Measurements from ENCODE around the gene CALHM2.
A peak's percentile ranks its signal among the peaks of the same experiment; 100 is the strongest.

The CALHM2 gene

DNA sequence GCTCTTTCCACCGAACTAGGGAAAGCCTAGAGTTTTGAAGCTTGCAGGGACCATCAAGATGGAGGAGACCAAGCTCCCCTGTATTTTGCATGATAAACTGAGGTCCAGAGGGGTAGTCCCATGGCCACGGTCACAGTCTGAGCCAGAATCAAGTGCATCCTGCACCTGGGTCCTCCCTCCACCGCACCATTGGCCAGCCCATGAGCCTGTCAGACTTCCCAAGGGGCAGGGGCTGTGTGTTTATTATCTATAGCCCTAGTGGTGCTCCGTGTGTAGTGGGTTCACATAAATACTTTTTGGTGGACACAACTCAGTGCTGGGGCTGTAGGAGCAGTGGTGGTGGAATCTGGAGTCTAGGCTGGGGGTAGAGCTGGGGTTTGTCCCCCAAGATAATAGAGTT lies 23.3 kb upstream of the CALHM2 start:
- DNase-seq (ENCODE audit: low spot score) = no peak

DNA sequence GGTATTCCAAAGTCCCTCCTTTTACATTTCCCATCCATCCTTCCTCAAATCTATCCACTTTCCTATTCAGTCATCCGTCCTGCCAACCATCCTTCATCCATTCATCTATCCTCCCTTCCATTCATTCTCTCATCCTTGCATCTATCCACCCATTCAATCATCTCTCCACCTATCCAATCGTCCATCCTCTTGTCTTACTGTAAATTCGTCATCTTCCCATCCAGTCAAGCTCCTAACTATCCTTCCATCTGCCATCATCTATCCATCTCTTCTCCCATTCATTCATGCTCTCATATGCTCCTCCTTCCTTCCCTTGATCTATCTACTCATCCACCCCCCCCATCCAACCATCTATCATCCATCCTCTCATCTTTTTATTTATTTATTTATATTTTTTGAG lies 21.9 kb upstream of the CALHM2 start:
- DNase-seq (ENCODE audit: low spot score) = no peak

DNA sequence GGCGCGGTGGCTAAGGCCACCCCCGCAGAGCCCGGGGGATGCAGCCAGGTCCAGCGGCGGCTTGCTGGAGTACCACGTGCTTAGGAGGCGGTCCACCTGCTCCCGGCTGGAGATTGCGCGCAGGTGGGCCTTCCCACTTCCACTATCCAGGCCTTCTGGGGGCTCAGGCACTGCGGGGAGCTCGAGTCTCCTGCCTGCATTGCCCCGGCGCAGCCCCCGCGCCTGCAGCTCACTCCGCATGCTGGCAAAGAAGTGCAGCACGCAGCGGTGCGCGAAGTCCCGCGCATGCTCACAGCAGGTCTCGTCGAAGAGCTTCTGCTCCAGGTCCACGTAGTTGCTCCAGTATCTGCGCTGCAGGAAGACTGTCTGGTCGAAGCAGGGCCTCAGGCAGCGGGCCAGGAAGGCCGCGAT lies 21.1 kb upstream of the CALHM2 start:
- no peak for DNase-seq (ENCODE audit: low spot score)

DNA sequence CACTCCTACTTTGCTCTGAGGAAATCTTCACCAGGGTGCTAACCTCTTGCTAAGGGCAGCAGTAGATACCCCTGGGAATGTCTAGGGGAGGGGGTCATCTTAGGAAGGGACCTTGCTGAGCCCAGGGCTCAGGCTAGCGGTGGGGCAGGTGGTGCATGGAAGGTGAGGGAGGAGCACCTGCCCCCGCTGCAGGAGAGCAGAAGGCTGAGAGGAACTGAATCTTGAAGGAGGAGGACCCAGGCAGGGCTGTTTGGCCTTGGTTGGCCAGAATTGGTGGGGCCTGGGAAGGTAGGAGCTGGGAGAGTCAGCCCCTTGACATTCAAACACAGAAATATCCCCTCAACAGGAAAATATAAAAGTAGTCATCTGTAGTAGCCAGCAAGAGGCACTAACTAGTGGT lies 19.8 kb upstream of the CALHM2 start:
- no peak for DNase-seq (ENCODE audit: low spot score)

- DNase-seq (ENCODE audit: low spot score) = peak; percentile 82
Observed at GRCh38 chr10:103470761-103471653, 18.8 kb upstream of the CALHM2 start.

GRCh38 chr10:103469201-103469600 lies 17.0 kb upstream of the CALHM2 start:
- no peak for DNase-seq (ENCODE audit: low spot score)

- no peak for DNase-seq (ENCODE audit: low spot score)
Observed at GRCh38 chr10:103467406-103467805, 15.2 kb upstream of the CALHM2 start.

DNA sequence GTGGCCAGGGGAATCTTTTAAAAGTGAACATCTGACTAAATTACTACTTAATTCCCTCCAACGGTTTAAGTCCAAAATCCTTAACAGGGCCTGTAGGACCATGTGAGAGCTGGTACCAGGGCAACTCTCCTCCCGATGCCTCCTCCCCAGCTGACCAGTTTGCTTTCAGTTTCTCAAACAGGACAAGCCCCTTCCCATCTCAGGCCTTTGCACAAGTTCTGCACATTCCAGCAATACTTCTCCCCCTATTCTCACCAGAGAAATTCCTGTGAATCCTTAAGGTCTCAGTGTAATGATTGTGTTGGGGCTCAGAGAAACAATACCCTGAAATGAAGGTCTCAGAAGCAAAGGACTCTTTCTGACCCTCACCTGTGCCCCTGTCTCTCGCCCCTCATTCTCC lies 14.6 kb upstream of the CALHM2 start:
- DNase-seq (ENCODE audit: low spot score) = no peak

DNA sequence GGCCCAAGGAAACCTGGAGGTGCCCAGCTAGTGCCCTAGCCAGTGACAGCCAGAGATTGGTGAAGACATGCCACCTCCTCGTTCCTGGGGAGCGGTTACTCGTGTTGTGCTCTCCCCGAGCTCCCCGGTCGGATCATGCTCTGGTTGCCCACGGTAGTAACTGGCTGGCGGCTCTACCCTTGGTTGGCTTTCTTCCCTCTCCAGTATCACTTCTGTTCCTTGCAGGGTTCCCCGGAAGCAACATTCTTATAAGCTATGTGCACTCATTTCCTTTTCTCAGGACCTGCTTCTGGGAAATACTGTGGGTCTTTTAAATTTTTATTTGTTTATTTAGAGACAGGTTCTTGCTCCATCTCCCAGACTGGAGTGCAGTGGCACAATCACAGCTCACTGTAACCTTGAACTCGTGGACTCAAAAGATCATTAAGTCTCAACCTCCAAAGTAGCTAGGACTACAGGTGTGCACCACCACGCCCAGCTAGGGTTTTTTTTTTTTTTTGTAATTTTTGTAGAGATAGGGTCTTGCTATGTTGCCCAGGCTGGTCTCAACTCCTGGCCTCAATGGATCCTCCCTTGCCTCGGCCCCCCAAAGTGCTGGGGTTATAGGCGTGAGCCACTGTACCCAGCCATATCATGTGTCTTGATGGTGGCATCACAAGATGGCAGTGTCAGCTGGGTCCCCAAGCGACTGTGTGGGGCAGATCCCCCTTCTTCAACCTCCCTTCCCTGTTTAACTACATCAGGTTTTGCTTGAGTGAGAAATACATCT lies 13.4 kb upstream of the CALHM2 start:
- no peak for DNase-seq (ENCODE audit: low spot score)

DNA sequence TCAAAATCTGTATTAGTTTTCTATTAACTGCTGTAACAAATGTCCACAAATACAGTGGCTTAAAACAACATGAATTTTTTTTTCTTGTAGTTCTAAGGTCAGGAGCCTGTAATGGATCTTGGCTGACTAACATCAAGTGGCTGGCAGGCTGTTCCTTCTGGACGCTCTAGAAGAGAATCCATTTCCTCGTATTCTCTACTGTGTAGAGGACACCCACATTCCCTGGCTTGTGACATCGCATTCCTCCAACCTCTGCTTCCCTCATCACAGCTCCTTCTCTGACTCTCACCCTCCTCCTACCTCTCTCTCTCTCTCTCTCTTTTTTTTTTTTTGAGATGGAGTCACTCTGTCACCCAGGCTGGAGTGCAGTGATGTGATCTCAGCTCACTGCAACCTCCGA lies 11.3 kb upstream of the CALHM2 start:
- no peak for DNase-seq (ENCODE audit: low spot score)

GRCh38 chr10:103459615-103460014 lies 7.4 kb upstream of the CALHM2 start:
- no peak for DNase-seq (ENCODE audit: low spot score)

GRCh38 chr10:103458720-103459119 lies 6.5 kb upstream of the CALHM2 start, which contains the start of gene CALHM1:
CALHM1 (minus strand) TSS chr10:103458900; CDS start chr10:103458751, 149 bp downstream.
- no peak for DNase-seq (ENCODE audit: low spot score)

- no peak for DNase-seq (ENCODE audit: low spot score)
Observed at GRCh38 chr10:103457896-103458583, 5.9 kb upstream of the CALHM2 start.

DNA sequence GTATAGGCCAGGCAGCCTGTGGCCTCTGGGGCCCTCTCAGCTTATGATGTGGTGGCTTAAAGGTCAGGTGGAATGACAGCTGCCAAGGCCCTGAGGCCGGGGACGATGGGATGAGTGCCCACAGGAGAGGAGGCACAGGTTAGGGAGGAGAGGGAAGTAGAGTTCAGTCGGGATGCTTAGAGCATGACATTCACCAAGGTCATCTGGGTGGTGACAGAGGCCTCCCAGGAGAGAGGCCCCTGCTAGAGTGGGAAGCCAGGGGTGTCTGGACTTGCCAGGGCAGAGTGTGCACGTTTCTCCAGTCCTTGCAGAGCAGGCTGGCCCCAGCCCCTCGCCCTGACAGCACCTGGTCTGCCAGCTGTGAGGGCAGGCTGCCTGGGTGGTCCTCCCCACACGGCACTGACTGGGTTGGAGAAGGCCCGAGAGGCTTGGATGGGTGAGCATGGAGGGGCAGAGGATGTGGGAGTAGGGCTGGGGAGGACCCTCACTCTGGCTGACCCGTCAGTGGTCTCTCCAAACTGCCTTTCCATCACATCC lies 5.1 kb upstream of the CALHM2 start:
- DNase-seq (ENCODE audit: low spot score) = no peak

GRCh38 chr10:103456074-103456660 lies 4.0 kb upstream of the CALHM2 start:
- DNase-seq (ENCODE audit: low spot score) = no peak

GRCh38 chr10:103455235-103455634 lies 3.1 kb upstream of the CALHM2 start:
- DNase-seq (ENCODE audit: low spot score) = no peak

DNA sequence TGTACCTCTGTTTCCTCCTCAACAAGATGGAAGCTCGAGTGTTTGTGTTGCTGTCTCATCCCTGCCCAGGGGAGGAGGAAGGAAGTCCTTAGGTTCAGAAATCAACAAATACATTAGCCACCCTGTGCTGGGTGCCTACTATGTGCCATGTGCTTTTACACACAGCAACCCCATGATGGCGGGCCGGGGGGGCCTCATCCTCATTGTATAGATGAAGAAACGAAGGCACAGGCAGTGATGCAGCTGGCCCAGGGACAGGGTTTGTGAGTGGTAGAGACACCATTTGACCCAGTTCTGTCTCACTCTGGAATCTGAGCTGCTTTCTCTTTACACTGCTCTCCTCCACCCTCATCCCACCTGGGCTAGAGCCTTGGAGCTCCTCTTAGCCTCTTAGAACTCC lies 1.9 kb upstream of the CALHM2 start:
- no peak for DNase-seq (ENCODE audit: low spot score)

- no peak for DNase-seq (ENCODE audit: low spot score)
Observed at GRCh38 chr10:103452506-103453230, 498 bp upstream of the CALHM2 start.

GRCh38 chr10:103451091-103451813 lies 918 bp downstream of the CALHM2 start:
- peak; percentile 58 for DNase-seq (ENCODE audit: low spot score)

DNA sequence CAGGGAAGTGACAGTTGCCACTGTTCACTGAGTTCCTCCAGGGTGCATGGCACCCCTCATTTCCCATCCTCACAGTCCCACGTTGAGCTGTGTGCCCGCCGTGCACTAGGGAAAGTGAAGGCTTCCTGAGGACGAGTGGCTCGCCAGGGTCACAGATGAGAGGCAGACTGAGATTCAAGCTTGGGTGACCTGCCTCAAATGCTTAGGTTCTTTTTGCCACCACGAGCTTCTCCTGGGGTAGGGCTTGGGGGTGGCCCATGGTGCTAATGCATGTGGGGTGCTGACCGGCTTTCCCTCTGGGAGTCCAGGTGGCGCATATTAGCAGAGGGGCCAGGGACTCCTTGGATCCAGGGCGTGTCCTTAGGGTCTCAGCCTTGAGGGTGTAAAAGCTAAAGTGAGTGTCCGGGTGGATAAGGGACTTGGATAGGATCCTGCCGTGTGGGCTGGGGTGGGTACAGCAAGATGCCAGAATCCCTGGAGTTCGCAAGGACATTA lies 1.9 kb downstream of the CALHM2 start:
- no peak for DNase-seq (ENCODE audit: low spot score)

All from activated CD4-positive, alpha-beta T cell treated with anti-CD3 and anti-CD28 coated beads, Interleukin-2, Interleukin-4, amounts not matched to agents 100 ng/mL and 50 ng/mL, durations not matched to agents 16 hours and 8 hours (primary cell).